HG03378 (cell line): ENCODE results near the gene IL27RA.
"Not testable (repeated sequence)": the region's sequence is repeated elsewhere in the genome, so short reads cannot be mapped to it uniquely, and the experiment has no call there.

Source experiments
- ATAC-seq: cut with Tn5 transposase; IDR thresholded peaks from one replicate; pipeline ENCODE4 v1.9.1; 2021; ENCODE audit warnings: mild to moderate bottlenecking, moderate library complexity; ENCODE audit not compliant: unreplicated experiment

The IL27RA gene

GRCh38 chr19:14027856-14028450 lies 3.6 kb upstream of the IL27RA start, which contains the start of gene RLN3:
Gene RLN3, plus strand, starts transcription at chr19:14028148. Its CDS starts 57 bp downstream, at chr19:14028205.
- ATAC-seq, result no peak

- ATAC-seq, result no peak
Observed at GRCh38 chr19:14028901-14029300, 2.7 kb upstream of the IL27RA start.

GRCh38 chr19:14030997-14031718 lies 404 bp upstream of the IL27RA start:
- ATAC-seq, result no peak

- ATAC-seq, result no peak
Observed at GRCh38 chr19:14033946-14034345, 2.4 kb downstream of the IL27RA start.

GRCh38 chr19:14035159-14035558 lies 3.6 kb downstream of the IL27RA start:
- not testable (repeated sequence) for ATAC-seq

GRCh38 chr19:14035706-14036105 lies 4.1 kb downstream of the IL27RA start:
- no peak for ATAC-seq

- ATAC-seq, result no peak
Observed at GRCh38 chr19:14039181-14039580, 7.6 kb downstream of the IL27RA start.

- ATAC-seq, result not testable (repeated sequence)
Observed at GRCh38 chr19:14042659-14043608, 11.4 kb downstream of the IL27RA start.

- ATAC-seq, result not testable (repeated sequence)
Observed at GRCh38 chr19:14047866-14048265, 16.3 kb downstream of the IL27RA start.

- ATAC-seq, result no peak
Observed at GRCh38 chr19:14048443-14049153, 17.0 kb downstream of the IL27RA start.

- ATAC-seq, result no peak
Observed at GRCh38 chr19:14050512-14050911, 18.9 kb downstream of the IL27RA start.

GRCh38 chr19:14050961-14051360 lies 19.4 kb downstream of the IL27RA start:
- ATAC-seq, result not testable (repeated sequence)

- no peak for ATAC-seq
Observed at GRCh38 chr19:14051980-14052379, 20.4 kb downstream of the IL27RA start.

- no peak for ATAC-seq
Observed at GRCh38 chr19:14052470-14052869, 20.9 kb downstream of the IL27RA start.

GRCh38 chr19:14053032-14053431 lies 21.5 kb downstream of the IL27RA start:
- no peak for ATAC-seq

- ATAC-seq, result no peak
Observed at GRCh38 chr19:14053500-14053899, 21.9 kb downstream of the IL27RA start.

GRCh38 chr19:14054099-14054498 lies 22.5 kb downstream of the IL27RA start:
- no peak for ATAC-seq

- ATAC-seq, result no peak
Observed at GRCh38 chr19:14054721-14055120, 23.2 kb downstream of the IL27RA start.

- no peak for ATAC-seq
Observed at GRCh38 chr19:14055396-14055795, 23.8 kb downstream of the IL27RA start.

GRCh38 chr19:14056069-14056666 lies 24.6 kb downstream of the IL27RA start:
- ATAC-seq, result no peak
